NCI-H1436 (cell line): ENCODE data around the gene IL3RA.
A peak's percentile ranks its signal among the peaks of the same experiment; 100 is the strongest.
"Not testable (repeated sequence)": the region's sequence is repeated elsewhere in the genome, so short reads cannot be mapped to it uniquely, and the experiment has no call there.

ENCODE experiments used
- DNase-seq: peaks from one replicate; lab custom pipeline; 2025; lab: John Stamatoyannopoulos, UW

IL3RA gene

GRCh38 chrX:1336331-1336943 lies at the start of gene IL3RA:
Gene IL3RA, plus strand, starts transcription at chrX:1336785. Its CDS starts 4,981 bp downstream, at chrX:1341766.
- DNase-seq, result no peak

- DNase-seq, result no peak
Measured at GRCh38 chrX:1289535-1289934, 47.0 kb upstream of the IL3RA start.

- no peak for DNase-seq
Measured at GRCh38 chrX:1291110-1291740, 45.4 kb upstream of the IL3RA start.

- DNase-seq, result no peak
Measured at GRCh38 chrX:1292575-1293290, 43.9 kb upstream of the IL3RA start.

- DNase-seq, result no peak
Measured at GRCh38 chrX:1294301-1295067, 42.1 kb upstream of the IL3RA start.

- no peak for DNase-seq
Measured at GRCh38 chrX:1295550-1295949, 41.0 kb upstream of the IL3RA start.

GRCh38 chrX:1297591-1297990 lies 39.0 kb upstream of the IL3RA start:
- not testable (repeated sequence) for DNase-seq

GRCh38 chrX:1300449-1300848 lies 36.1 kb upstream of the IL3RA start:
- DNase-seq, result no peak

GRCh38 chrX:1305411-1305810 lies 31.2 kb upstream of the IL3RA start:
- no peak for DNase-seq

GRCh38 chrX:1306909-1307625 lies 29.5 kb upstream of the IL3RA start:
- DNase-seq, result no peak

GRCh38 chrX:1307626-1308340 lies 28.8 kb upstream of the IL3RA start:
- no peak for DNase-seq

GRCh38 chrX:1308476-1308875 lies 28.1 kb upstream of the IL3RA start:
- DNase-seq, result no peak

GRCh38 chrX:1308917-1309316 lies 27.7 kb upstream of the IL3RA start:
- DNase-seq, result not testable (repeated sequence)

GRCh38 chrX:1313788-1314187 lies 22.8 kb upstream of the IL3RA start:
- DNase-seq, result no peak

- no peak for DNase-seq
Measured at GRCh38 chrX:1316527-1316926, 20.1 kb upstream of the IL3RA start.

- DNase-seq, result no peak
Measured at GRCh38 chrX:1321674-1322073, 14.9 kb upstream of the IL3RA start.

GRCh38 chrX:1322393-1322792 lies 14.2 kb upstream of the IL3RA start:
- no peak for DNase-seq

- DNase-seq, result peak; percentile 22
Measured at GRCh38 chrX:1323315-1323714, 13.3 kb upstream of the IL3RA start.

- DNase-seq, result no peak
Measured at GRCh38 chrX:1325515-1326116, 11.0 kb upstream of the IL3RA start.

- DNase-seq, result no peak
Measured at GRCh38 chrX:1327651-1328304, 8.8 kb upstream of the IL3RA start.
